IMR-90 (cell line): ENCODE results near the gene DNAH6. TPM values are rescaled to one million over a fixed set of nuclear protein-coding genes. Genes with fewer than 3 reads are reported as not detected.

Experiments used
- ATAC-seq: fragments of 200-7000 bp; cut with Tn5 transposase; 2 replicates; pipeline ENCODE4 v1.9.1; 2020; ENCODE audit warnings: low read depth, mild to moderate bottlenecking, moderate library complexity
- BruUV-seq: library from RNA; stranded (reverse); fragments of 400-500 nt; replicated peaks from 2 replicates; lab custom pipeline; 2021; lab: Mats Ljungman, UMichigan
- CTCF ChIA-PET: fragments of 300-600 bp; formaldehyde crosslinking; extraction: SDS; loops from one replicate; lab custom pipeline; 2021; ENCODE audit warnings: antibody characterized with exemption; lab: Yijun Ruan, JAX
- POLR2A ChIA-PET: fragments of 300-600 bp; sonication (Branson Sonifier 250); formaldehyde crosslinking; loops from one replicate; lab custom pipeline; 2022; ENCODE audit warnings: antibody characterized with exemption; ENCODE audit not compliant: unreplicated experiment; lab: Charles Lee
- DNase-seq: peaks from one replicate; pipeline ENCODE4 v3.0.0; 2013
- H2AFZ ChIP-seq: replicated peaks from 2 replicates; pipeline ENCODE3; 2013; ENCODE audit warnings: low read length, mild to moderate bottlenecking; ENCODE audit not compliant: poor library complexity
- H2AK5ac ChIP-seq: 2 replicates; pipeline ENCODE4 v1.6.1; 2013; ENCODE audit warnings: low read depth, low read length, inconsistent platforms
- H2AK9ac ChIP-seq: replicated peaks from 2 replicates; pipeline ENCODE3; 2013; ENCODE audit warnings: mild to moderate bottlenecking, low read depth, low read length, moderate library complexity; ENCODE audit not compliant: poor library complexity
- H2BK120ac ChIP-seq: 2 replicates; pipeline ENCODE4 v1.6.1; 2013; ENCODE audit warnings: low read depth, low read length, inconsistent platforms
- H2BK15ac ChIP-seq: 3 replicates; pipeline ENCODE4 v1.6.1; 2013; ENCODE audit warnings: low read depth, low read length, inconsistent platforms
- H2BK20ac ChIP-seq: 2 replicates; pipeline ENCODE4 v1.6.1; 2013; ENCODE audit warnings: low read depth, mild to moderate bottlenecking, inconsistent platforms, low read length, moderate library complexity
- H2BK5ac ChIP-seq: 2 replicates; pipeline ENCODE4 v1.6.1; 2013; ENCODE audit warnings: mild to moderate bottlenecking, low read depth, low read length, inconsistent platforms; ENCODE audit not compliant: poor library complexity, severe bottlenecking
- H3K14ac ChIP-seq: replicated peaks from 2 replicates; pipeline ENCODE4 v1.6.1; 2013; ENCODE audit warnings: low read depth, low read length, inconsistent platforms
- H3K18ac ChIP-seq: 2 replicates; pipeline ENCODE4 v1.6.1; 2013; ENCODE audit warnings: low read depth, low read length, control low read depth
- H3K23ac ChIP-seq: 2 replicates; pipeline ENCODE4 v1.6.1; 2013; ENCODE audit warnings: low read depth, low read length, inconsistent platforms
- H3K27ac ChIP-seq: 2 replicates; pipeline ENCODE4 v1.5.1; 2013; ENCODE audit warnings: mild to moderate bottlenecking, control low read depth, low read length; ENCODE audit not compliant: insufficient read depth
- H3K27me3 ChIP-seq: 2 replicates; pipeline ENCODE4 v1.6.1; 2013; ENCODE audit warnings: low read length; ENCODE audit not compliant: control insufficient read depth, insufficient read depth
- H3K36me3 ChIP-seq: 2 replicates; pipeline ENCODE4 v1.6.1; 2013; ENCODE audit warnings: low read length, mixed read lengths; ENCODE audit not compliant: control insufficient read depth, insufficient read depth
- H3K4ac ChIP-seq: 2 replicates; pipeline ENCODE4 v1.6.1; 2013; ENCODE audit warnings: low read depth, low read length, inconsistent platforms
- H3K4me1 ChIP-seq: 2 replicates; pipeline ENCODE4 v1.6.1; 2013; ENCODE audit warnings: low read length, mixed read lengths; ENCODE audit not compliant: control insufficient read depth, insufficient read depth
- H3K4me2 ChIP-seq: 2 replicates; pipeline ENCODE4 v1.6.1; 2013; ENCODE audit warnings: low read depth, mild to moderate bottlenecking, control low read depth, low read length, moderate library complexity
- H3K4me3 ChIP-seq: 2 replicates; pipeline ENCODE4 v1.5.1; 2013; ENCODE audit warnings: low read depth, mild to moderate bottlenecking, control low read depth, low read length, moderate library complexity; ENCODE audit not compliant: insufficient read depth
- H3K56ac ChIP-seq: 2 replicates; pipeline ENCODE4 v1.6.1; 2013; ENCODE audit warnings: low read length, inconsistent platforms; ENCODE audit not compliant: insufficient read depth; ENCODE audit errors: extremely low read depth
- H3K79me1 ChIP-seq, 2 experiments: 2 replicates each; pipeline ENCODE4 v1.6.1; 2013; ENCODE audit warnings: low read length in 2 of 2, inconsistent platforms in 1 of 2, low read depth in 1 of 2
- H3K9ac ChIP-seq: 2 replicates; pipeline ENCODE4 v1.6.1; 2013; ENCODE audit warnings: low read depth, low read length, control low read depth
- H3K9me1 ChIP-seq: 2 replicates; pipeline ENCODE4 v1.6.1; 2013; ENCODE audit warnings: low read length, inconsistent platforms; ENCODE audit not compliant: insufficient read depth
- H3K9me3 ChIP-seq: 2 replicates; pipeline ENCODE4 v1.6.1; 2013; ENCODE audit warnings: low read length; ENCODE audit not compliant: control insufficient read depth, insufficient read depth
- H4K20me1 ChIP-seq: 2 replicates; pipeline ENCODE4 v1.6.1; 2013; ENCODE audit warnings: low read length, inconsistent platforms; ENCODE audit not compliant: insufficient read depth
- H4K5ac ChIP-seq: 2 replicates; pipeline ENCODE4 v1.6.1; 2013; ENCODE audit warnings: mild to moderate bottlenecking, low read depth, low read length, control low read depth
- H4K8ac ChIP-seq, 2 experiments: 2 replicates each; pipeline ENCODE4 v1.6.1; 2013; ENCODE audit warnings: low read depth in 2 of 2, low read length in 2 of 2, control low read depth in 1 of 2, inconsistent platforms in 1 of 2
- H4K91ac ChIP-seq: 2 replicates; pipeline ENCODE4 v1.6.1; 2013; ENCODE audit warnings: low read depth, low read length, inconsistent platforms; ENCODE audit not compliant: insufficient read depth
- BHLHE40 ChIP-seq: fragments of 150-350 bp; IDR thresholded peaks from 2 replicates; pipeline ENCODE4 v1.6.1; 2016; ENCODE audit warnings: mild to moderate bottlenecking, low read depth, low read length
- CEBPB ChIP-seq: IDR thresholded peaks from 2 replicates; pipeline ENCODE4 v1.6.1; 2012; ENCODE audit warnings: low read depth, low read length, improper control_type of control experiment
- CHD1 ChIP-seq: IDR thresholded peaks from 2 replicates; pipeline ENCODE4 v1.6.1; 2012; ENCODE audit warnings: low read depth, low read length, improper control_type of control experiment
- FOS ChIP-seq: fragments of 150-350 bp; IDR thresholded peaks from 2 replicates; pipeline ENCODE4 v1.6.1; 2016; ENCODE audit warnings: low read depth, low read length
- MAFK ChIP-seq: IDR thresholded peaks from 2 replicates; pipeline ENCODE4 v1.6.1; 2012; ENCODE audit warnings: low read depth, low read length, improper control_type of control experiment
- NFE2L2 ChIP-seq: fragments of 150-350 bp; IDR thresholded peaks from 2 replicates; pipeline ENCODE4 v1.6.1; 2016; ENCODE audit warnings: low read depth, mild to moderate bottlenecking, low read length
- RAD21 ChIP-seq: IDR thresholded peaks from 2 replicates; pipeline ENCODE4 v1.6.1; 2012; ENCODE audit warnings: low read length, improper control_type of control experiment
- RCOR1 ChIP-seq: IDR thresholded peaks from 2 replicates; pipeline ENCODE4 v1.6.1; 2012; ENCODE audit warnings: mild to moderate bottlenecking, low read length, improper control_type of control experiment; ENCODE audit not compliant: insufficient replicate concordance
- RFX5 ChIP-seq: IDR thresholded peaks from 2 replicates; pipeline ENCODE4 v1.8.0; 2012; ENCODE audit warnings: low read depth, mild to moderate bottlenecking, low read length, moderate library complexity
- SMC3 ChIP-seq: fragments of 150-350 bp; IDR thresholded peaks from 2 replicates; pipeline ENCODE4 v1.6.1; 2016; ENCODE audit warnings: low read depth, mild to moderate bottlenecking, antibody characterized with exemption, low read length, moderate library complexity
- WGBS, 2 experiments: methylation state at CpG; one replicate each; pipeline versions ENCODE4 v1.1.5 to v1.1.7; 2013; ENCODE audit warnings: missing lambda C conversion rate in 2 of 2; ENCODE audit not compliant: insufficient read length in 1 of 2; ENCODE audit errors: extremely low coverage in 2 of 2; 5-methylcytosine and 5-hydroxymethylcytosine counted together
- dilution Hi-C: fragments of 300-500 bp; cut with HindIII; formaldehyde crosslinking; loops from one replicate; pipeline ENCODE4 v1.14.3; 2018; ENCODE audit warnings: low sequenced_read_pairs; ENCODE audit not compliant: unreplicated experiment
- in situ Hi-C: fragments of 300-500 bp; cut with MboI; formaldehyde crosslinking; loops from 3 replicates; pipeline ENCODE4 v1.14.3; 2019; ENCODE audit warnings: low sequenced_read_pairs, inconsistent platforms, mixed read lengths
- intact Hi-C: fragments of 100-400 bp; cut with micrococcal nuclease; formaldehyde crosslinking; loops from 2 replicates; pipeline ENCODE4 v1.10.0; 2022
- polyA plus RNA-seq, 3 experiments: library from polyadenylated mRNA; depleted of rRNA; stranded (reverse); fragments of >200 nt; gene quantifications; 2 replicates each; pipeline ENCODE4 v1.2.3, GENCODE V29; 2012; ENCODE audit warnings: low replicate concordance in 1 of 3
- total RNA-seq: library from RNA; depleted of rRNA; stranded (reverse); fragments of >200 nt; gene quantifications from 2 replicates; pipeline ENCODE4 v1.2.3, GENCODE V29; 2012
- TF ChIP-seq, protein P1 (sequence below): fragments of 150-350 bp; IDR thresholded peaks from 2 replicates; pipeline ENCODE4 v1.6.1; 2017; ENCODE audit warnings: mild to moderate bottlenecking, antibody characterized with exemption, low read length, low read depth
- TF ChIP-seq, protein P2 (sequence below): fragments of 150-350 bp; IDR thresholded peaks from 2 replicates; pipeline ENCODE4 v1.6.1; 2016; ENCODE audit warnings: low read depth, mild to moderate bottlenecking, low read length, moderate library complexity, borderline replicate concordance
- TF ChIP-seq, protein P3 (sequence below): conservative IDR thresholded peaks from 2 replicates; pipeline ENCODE4 v1.5.1; 2012; ENCODE audit warnings: mild to moderate bottlenecking, low read depth, low read length, improper control_type of control experiment

DNAH6 gene
- total and polyA plus RNA-seq, 2 of the 4 experiments (the other 2 are of a cell fraction) = under 0.01 to 0.07 TPM

DNA sequence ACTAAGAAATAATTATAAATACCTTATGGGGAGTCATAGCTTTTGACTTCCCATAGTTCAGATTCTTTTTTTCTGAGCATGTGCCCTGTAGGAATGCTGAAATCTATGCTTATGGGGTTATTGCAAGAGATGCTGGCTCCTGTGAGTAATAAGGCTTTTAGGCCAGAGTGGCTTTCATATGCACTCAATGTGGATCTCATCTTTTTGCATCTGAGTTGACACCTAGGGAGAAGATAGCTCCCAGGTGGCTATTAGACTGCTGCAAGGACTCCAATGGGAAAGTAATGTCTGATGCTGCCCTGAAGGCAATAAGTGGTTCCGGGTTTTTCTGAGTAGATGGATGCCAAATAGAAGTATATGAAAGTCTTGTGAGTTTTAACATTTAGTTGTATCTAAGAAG is 21.0 kb downstream of the DNAH6 start:
- intact Hi-C loops = no loop called here
- Histone ChIP-seq H3K4me3 (no peak overlapping the region), H2BK20ac (no peak overlapping the region), H3K36me3 (no peaks in the 10 kb centered on the region), H3K4me2 (no peak overlapping the region), H4K91ac (no peak overlapping the region), H3K14ac (no peak overlapping the region), H3K23ac (no peak overlapping the region), H2BK120ac (no peak overlapping the region), H4K20me1 (no peaks in the 10 kb centered on the region), H3K9me1 (no peaks in the 10 kb centered on the region), H4K8ac (no peak overlapping the region), H2AK9ac (no peak overlapping the region), H2BK15ac (no peak overlapping the region), H3K56ac (no peak overlapping the region), H4K5ac (no peak overlapping the region), H3K27ac (no peak overlapping the region), H3K27me3 (peaks cover 3% of the 10 kb centered on the region), H2BK5ac (no peak overlapping the region), H3K9ac (no peak overlapping the region), H3K4ac (no peak overlapping the region), H3K4me1 (no peaks in the 10 kb centered on the region), H3K79me1 (no peaks in the 10 kb centered on the region), H3K18ac (no peak overlapping the region), H2AK5ac (no peak overlapping the region), H2AFZ (no peak overlapping the region), H3K9me3 (no peaks in the 10 kb centered on the region)
- WGBS, 2 experiments = no CpG with 5 or more reads among the region's 1 CpG
- ChIA-PET POLR2A (no interaction called here), CTCF (no interaction called here)
- BruUV-seq = no TSS peak
- TF ChIP-seq SMC3 = no peak
- TF ChIP-seq MAFK = no peak
- TF ChIP-seq, protein P1, sequence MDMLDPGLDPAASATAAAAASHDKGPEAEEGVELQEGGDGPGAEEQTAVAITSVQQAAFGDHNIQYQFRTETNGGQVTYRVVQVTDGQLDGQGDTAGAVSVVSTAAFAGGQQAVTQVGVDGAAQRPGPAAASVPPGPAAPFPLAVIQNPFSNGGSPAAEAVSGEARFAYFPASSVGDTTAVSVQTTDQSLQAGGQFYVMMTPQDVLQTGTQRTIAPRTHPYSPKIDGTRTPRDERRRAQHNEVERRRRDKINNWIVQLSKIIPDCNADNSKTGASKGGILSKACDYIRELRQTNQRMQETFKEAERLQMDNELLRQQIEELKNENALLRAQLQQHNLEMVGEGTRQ = no peak
- no peak for TF ChIP-seq RAD21
- no peak for TF ChIP-seq CEBPB
- TF ChIP-seq, protein P2, sequence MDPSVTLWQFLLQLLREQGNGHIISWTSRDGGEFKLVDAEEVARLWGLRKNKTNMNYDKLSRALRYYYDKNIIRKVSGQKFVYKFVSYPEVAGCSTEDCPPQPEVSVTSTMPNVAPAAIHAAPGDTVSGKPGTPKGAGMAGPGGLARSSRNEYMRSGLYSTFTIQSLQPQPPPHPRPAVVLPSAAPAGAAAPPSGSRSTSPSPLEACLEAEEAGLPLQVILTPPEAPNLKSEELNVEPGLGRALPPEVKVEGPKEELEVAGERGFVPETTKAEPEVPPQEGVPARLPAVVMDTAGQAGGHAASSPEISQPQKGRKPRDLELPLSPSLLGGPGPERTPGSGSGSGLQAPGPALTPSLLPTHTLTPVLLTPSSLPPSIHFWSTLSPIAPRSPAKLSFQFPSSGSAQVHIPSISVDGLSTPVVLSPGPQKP = no peak
- no peak for TF ChIP-seq RFX5
- no peak for TF ChIP-seq NFE2L2
- no peak for TF ChIP-seq BHLHE40
- TF ChIP-seq CHD1 = no peak
- TF ChIP-seq FOS = no peak
- no peak for TF ChIP-seq RCOR1
- TF ChIP-seq, protein P3, sequence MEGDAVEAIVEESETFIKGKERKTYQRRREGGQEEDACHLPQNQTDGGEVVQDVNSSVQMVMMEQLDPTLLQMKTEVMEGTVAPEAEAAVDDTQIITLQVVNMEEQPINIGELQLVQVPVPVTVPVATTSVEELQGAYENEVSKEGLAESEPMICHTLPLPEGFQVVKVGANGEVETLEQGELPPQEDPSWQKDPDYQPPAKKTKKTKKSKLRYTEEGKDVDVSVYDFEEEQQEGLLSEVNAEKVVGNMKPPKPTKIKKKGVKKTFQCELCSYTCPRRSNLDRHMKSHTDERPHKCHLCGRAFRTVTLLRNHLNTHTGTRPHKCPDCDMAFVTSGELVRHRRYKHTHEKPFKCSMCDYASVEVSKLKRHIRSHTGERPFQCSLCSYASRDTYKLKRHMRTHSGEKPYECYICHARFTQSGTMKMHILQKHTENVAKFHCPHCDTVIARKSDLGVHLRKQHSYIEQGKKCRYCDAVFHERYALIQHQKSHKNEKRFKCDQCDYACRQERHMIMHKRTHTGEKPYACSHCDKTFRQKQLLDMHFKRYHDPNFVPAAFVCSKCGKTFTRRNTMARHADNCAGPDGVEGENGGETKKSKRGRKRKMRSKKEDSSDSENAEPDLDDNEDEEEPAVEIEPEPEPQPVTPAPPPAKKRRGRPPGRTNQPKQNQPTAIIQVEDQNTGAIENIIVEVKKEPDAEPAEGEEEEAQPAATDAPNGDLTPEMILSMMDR = no peak
- ATAC-seq (peak; percentile 29; the same call in 1 of the 2 replicates), DNase-seq (peak; percentile 2)
- in situ Hi-C loops = no loop called here
- dilution Hi-C loops = no loop called here
